Measurements from ENCODE around the gene ZMYM4. TPM values are rescaled to one million over a fixed set of nuclear protein-coding genes. Genes with fewer than 3 reads are reported as not detected.
"Not testable (repeated sequence)": the region's sequence is repeated elsewhere in the genome, so short reads cannot be mapped to it uniquely, and the experiment has no call there.

ZMYM4 gene
- total and polyA plus RNA-seq, 12 donors: 14.7 to 59.2 (median 38.7) TPM

DNA sequence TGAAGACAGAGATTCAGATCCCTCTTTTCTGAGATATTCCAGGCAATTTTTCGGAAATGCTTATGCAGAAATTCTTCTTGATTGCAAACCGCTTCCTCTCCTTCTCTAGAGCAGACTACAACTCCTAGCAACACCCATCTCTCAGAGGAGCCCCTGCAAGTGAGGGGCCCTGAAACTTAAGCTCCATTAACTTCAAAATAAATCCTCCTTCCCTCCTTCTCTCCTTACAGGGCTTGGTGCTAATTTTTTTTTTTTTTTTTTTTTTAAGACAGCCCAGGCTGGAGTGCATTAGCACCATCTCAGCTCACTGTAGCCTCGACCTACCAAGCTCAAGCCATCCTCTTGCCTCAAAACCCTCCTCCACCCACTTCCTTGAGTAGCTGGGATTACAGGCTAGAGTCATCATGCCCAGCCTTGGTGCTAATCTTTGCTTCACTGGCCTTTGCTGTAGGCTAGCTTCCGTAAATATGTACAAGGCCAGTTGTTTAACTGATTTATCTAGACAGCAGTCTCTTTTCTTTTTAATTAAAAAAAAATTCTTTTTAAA lies 45.4 kb upstream of the ZMYM4 start:
- 59 to 66% (median 64%) methylated on average over 4 of the region's 4 CpGs for WGBS, 4 donors
- Histone ChIP-seq H3K27me3 (no peaks in the 10 kb centered on the region), H3K4me3 (no peak overlapping the region), H3K27ac (peak overlapping the region in 2 of 5 donors; percentile 32 to 38), H3K9me3 (replicated peaks in 1 of 3) (no peaks in the 10 kb centered on the region), H3K36me3 (replicated peaks in 1 of 2) (no peaks in the 10 kb centered on the region), H3K4me1 (replicated peaks in 1 of 2) (peaks cover 0 to 20% of the 10 kb centered on the region in 2 donors)
- TF ChIP-seq POLR2A (IDR thresholded peaks at IDR 0.05): no peak
- TF ChIP-seq, protein P1, sequence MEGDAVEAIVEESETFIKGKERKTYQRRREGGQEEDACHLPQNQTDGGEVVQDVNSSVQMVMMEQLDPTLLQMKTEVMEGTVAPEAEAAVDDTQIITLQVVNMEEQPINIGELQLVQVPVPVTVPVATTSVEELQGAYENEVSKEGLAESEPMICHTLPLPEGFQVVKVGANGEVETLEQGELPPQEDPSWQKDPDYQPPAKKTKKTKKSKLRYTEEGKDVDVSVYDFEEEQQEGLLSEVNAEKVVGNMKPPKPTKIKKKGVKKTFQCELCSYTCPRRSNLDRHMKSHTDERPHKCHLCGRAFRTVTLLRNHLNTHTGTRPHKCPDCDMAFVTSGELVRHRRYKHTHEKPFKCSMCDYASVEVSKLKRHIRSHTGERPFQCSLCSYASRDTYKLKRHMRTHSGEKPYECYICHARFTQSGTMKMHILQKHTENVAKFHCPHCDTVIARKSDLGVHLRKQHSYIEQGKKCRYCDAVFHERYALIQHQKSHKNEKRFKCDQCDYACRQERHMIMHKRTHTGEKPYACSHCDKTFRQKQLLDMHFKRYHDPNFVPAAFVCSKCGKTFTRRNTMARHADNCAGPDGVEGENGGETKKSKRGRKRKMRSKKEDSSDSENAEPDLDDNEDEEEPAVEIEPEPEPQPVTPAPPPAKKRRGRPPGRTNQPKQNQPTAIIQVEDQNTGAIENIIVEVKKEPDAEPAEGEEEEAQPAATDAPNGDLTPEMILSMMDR (IDR thresholded peaks at IDR 0.05): no peak
- intact Hi-C loops (cut with DNase I): no loop called here
- DNase-seq: no peak

DNA sequence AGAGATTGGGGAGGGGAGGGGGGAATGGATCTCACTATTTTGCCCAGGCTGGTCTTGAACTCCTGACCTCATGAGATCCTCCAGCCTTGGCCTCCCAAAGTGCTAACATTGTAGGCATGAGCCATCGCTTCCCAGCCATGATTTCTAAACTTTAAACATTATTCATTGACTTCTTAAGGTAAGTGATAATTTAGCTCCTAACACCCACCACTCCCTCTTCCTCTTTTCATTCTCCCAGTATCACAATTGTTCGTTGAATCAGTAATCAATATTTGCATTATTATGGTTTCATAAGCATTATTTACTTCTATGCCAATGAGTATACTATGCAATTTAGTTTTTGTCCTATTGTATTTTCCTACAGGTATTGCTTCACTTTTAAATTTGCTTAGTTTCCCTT lies 42.0 kb upstream of the ZMYM4 start:
- Histone ChIP-seq H3K27me3 (no peaks in the 10 kb centered on the region), H3K36me3 (replicated peaks in 1 of 2) (no peaks in the 10 kb centered on the region), H3K4me1 (replicated peaks in 1 of 2) (peaks cover 0 to 20% of the 10 kb centered on the region in 2 donors), H3K4me3 (no peak overlapping the region), H3K9me3 (replicated peaks in 1 of 3) (no peaks in the 10 kb centered on the region), H3K27ac (no peak overlapping the region)
- intact Hi-C loops (cut with DNase I): no loop called here
- TF ChIP-seq, protein P1 (IDR thresholded peaks at IDR 0.05): no peak
- TF ChIP-seq POLR2A (IDR thresholded peaks at IDR 0.05): no peak
- DNase-seq: no peak
- 88 to 96% (median 94%) methylated on average over 2 of the region's 2 CpGs for whole genome bisulfite sequencing, 4 donors

DNA sequence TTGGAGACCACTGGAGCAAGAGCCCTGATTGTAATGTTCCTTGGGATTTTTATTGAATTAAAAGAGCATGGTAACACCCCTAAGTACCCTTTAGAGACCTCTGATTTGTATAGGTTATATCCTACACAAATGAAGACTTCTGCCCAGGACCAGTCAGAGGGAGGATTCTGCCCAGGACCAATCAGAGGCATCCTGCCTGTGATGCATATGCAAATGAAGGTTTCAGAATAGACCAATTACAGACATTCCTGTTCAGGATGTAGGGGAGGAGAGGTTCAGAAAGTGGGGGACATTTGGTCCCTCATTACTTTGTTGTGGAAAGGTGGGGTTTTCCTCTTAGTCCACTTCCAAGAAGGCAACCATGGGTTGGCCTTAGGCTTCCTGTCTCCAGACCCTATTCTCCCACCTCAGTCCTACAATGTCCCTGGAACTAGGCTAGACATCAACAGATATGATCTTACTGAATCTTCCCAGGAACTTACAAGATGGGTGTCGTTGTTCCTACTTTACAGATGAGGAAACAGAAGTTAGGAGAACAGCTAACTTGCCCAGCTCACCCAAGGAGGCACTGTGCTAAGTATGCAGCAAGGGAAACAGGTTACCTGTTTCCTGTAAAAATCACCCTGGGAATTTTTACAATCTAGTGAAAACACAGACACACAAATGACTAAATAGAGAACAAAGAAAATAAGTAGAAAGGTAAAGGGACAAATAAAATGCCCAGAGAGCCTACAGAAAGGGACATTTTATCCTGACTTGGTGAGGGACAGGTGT lies 38.7 kb upstream of the ZMYM4 start:
- no peak overlapping the region for H3K4me3 ChIP-seq
- intact Hi-C loops (cut with DNase I): no loop called here
- TF ChIP-seq, protein P1 (IDR thresholded peaks at IDR 0.05): no peak
- TF ChIP-seq POLR2A (IDR thresholded peaks at IDR 0.05): no peak
- H3K9me3 ChIP-seq (replicated peaks in 1 of 3): no peaks in the 10 kb centered on the region
- 77 to 85% (median 81%) methylated on average over 1 of the region's 1 CpG for WGBS, 4 donors
- DNase-seq: no peak
- H3K4me1 ChIP-seq (replicated peaks in 1 of 2): no peaks in the 10 kb centered on the region
- H3K36me3 ChIP-seq (replicated peaks in 1 of 2): no peaks in the 10 kb centered on the region
- H3K27me3 ChIP-seq: no peaks in the 10 kb centered on the region
- no peak overlapping the region for H3K27ac ChIP-seq

DNA sequence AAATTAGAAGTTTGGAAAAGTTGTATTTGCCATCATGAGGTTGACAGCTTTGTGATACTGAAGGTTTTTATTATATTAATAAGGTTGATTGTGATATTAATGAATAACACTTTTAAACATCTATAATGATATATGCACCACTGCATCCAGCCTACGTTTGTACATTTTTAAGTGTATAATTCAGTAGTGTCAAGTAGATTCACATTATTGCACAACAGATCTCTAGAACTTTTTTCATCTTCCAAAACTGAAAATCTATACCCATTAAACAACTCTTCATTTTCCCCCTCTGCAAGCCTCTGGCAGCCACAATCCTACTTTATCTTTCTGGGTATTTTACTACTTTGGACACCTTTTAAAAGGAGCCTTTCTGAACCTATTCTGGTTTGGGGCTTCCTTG lies 37.2 kb upstream of the ZMYM4 start:
- no peak for TF ChIP-seq POLR2A (IDR thresholded peaks at IDR 0.05)
- TF ChIP-seq, protein P1 (IDR thresholded peaks at IDR 0.05): no peak
- Histone ChIP-seq H3K4me3 (no peak overlapping the region), H3K27ac (no peak overlapping the region), H3K27me3 (no peaks in the 10 kb centered on the region), H3K4me1 (replicated peaks in 1 of 2) (no peaks in the 10 kb centered on the region), H3K9me3 (replicated peaks in 1 of 3) (no peaks in the 10 kb centered on the region), H3K36me3 (replicated peaks in 1 of 2) (no peaks in the 10 kb centered on the region)
- DNase-seq: no peak
- WGBS, 4 donors: 42 to 73% (median 57%) methylated on average over 1 of the region's 1 CpG
- intact Hi-C loops (cut with DNase I): no loop called here

DNA sequence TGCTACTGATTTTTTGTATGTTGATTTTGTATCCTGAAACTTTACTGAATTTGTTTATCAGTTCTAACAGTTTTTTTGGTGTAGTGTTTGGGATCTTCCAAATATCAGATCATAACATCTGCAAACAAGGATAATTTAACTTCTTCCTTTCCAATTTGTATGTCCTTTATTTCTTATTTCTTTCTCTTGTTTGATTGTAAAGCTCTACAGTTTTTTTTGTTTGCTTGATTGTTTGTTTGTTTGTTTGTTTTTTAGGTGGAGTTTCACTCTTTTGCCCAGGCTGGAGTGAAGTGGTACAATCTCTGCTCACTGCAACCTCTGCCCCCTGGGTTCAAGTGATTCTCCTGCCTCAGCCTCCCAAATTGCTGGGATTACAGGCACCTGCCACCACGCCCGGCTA lies 31.7 kb upstream of the ZMYM4 start:
- H3K4me3 ChIP-seq; DNase-seq; H3K4me1 ChIP-seq (replicated peaks in 1 of 2); H3K9me3 ChIP-seq (replicated peaks in 1 of 3); H3K36me3 ChIP-seq (replicated peaks in 1 of 2); H3K27ac ChIP-seq; intact Hi-C loops (cut with DNase I); H3K27me3 ChIP-seq: not testable (repeated sequence)
- whole genome bisulfite sequencing, 4 donors: 90 to 94% (median 92%) methylated on average over 2 of the region's 2 CpGs

All from adrenal gland (tissue), 12 donors.